GM19395 (cell line): ENCODE results near the gene CEACAM6.

Experiments used
- ATAC-seq: cut with Tn5 transposase; IDR thresholded peaks from one replicate; pipeline ENCODE4 v1.9.1; 2021; ENCODE audit warnings: mild to moderate bottlenecking, moderate library complexity; ENCODE audit not compliant: unreplicated experiment

Gene CEACAM6

DNA sequence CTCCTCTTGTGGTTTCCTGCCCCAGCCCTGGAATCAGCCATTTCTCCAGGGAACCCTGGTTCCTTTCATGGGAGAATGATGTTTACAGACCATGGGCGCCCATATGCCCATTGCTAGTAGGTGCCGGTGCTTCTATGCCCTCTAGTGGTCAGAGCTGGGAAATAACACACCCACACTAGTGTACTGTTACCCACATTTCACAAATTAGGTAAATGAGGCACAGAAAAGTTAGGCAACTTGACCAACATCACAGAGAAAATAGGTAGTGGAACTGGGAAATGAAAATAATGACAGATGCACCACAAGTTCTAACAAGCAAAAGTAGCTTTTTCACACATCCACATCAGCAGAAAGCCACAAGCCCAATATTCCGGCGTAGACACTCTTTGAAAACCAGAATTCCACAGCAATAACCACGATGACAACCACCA lies 39.7 kb downstream of the CEACAM6 start:
- no peak for ATAC-seq

DNA sequence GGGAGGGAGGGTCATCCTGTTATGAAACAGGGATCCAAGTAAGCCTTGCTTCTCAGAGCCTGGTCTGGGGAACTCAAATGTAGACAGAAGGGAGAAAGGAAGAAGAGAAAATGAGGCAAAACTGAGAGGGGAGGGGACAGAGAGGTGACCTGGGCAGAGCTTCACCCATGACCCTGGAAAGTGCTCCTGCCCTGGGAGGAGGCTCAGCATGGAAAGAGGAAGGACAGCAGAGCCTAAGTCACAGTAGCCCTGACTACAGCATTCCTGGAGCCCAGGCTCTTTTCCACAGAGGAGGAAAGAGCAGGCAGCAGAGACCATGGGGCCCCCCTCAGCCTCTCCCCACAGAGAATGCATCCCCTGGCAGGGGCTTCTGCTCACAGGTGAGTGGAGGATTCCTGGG lies 41.0 kb downstream of the CEACAM6 start, which contains the start of gene CEACAM3:
Gene CEACAM3, plus strand, starts transcription at position 226 of the 400 bp plus-strand sequence. Its CDS starts 91 bp downstream, at position 317.
- no peak for ATAC-seq

DNA sequence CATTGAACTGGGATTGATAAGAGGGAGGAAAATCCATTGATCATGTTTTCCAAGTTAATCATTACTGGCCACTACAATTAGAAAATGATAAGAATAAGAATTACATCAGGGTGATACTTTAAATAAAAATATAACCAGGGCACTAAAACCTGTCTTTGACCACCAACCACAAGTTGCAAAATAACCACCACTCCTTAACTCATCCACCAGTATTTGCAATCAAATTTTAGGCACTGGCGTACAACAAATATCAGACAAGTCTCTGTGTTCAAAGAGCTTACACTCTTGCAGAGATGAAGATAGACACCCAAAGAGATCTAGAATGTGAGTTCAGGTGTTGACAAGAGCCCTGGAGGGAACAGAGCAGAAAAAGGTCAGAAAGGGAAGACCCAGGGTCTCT lies 41.6 kb downstream of the CEACAM6 start:
- no peak for ATAC-seq

DNA sequence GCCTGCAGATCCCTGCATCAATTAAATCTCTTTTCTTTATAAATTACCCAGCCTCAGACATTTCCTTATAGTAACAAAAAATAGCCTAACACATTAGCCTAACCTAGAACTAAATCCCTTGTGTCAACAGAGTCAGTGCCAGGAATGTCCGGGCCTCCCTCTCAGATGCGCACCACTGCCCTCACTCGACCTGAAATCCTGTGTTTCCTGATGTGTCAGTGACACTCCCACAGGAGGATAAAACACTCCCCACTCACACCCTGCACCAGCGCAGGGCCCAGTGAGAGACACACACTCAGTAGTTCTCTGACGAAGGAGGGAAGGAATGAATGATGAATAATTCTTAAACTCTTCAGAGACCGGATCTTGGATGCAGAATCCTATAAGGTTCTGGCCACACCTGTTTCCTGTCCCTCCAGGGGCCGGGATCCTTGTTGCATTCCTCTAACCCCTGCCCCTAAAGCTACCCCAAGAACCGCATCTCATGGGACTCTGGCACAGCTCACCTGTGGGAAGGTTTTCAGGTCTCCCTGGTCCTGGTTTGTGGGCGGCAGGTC lies 44.2 kb downstream of the CEACAM6 start:
- ATAC-seq = no peak

DNA sequence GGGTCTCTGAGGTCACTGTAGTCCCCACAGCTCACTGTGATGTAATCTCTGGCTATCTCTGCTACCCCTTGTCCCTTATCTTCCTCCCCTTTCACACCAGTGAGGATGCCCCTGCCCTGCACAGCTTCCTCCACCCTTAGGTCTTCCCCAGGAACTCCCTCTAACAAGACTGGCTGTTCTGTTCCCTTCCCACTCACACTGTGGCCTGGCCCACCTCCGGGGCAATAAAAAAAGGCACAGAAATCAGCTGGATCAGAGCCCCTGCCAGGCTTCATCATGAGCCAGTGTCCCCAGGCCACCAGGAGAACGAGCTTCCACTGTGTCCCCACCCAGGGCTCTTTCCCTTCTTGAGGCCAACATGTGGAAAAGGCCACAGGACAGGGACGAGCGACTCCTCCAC lies 45.7 kb downstream of the CEACAM6 start:
- no peak for ATAC-seq

DNA sequence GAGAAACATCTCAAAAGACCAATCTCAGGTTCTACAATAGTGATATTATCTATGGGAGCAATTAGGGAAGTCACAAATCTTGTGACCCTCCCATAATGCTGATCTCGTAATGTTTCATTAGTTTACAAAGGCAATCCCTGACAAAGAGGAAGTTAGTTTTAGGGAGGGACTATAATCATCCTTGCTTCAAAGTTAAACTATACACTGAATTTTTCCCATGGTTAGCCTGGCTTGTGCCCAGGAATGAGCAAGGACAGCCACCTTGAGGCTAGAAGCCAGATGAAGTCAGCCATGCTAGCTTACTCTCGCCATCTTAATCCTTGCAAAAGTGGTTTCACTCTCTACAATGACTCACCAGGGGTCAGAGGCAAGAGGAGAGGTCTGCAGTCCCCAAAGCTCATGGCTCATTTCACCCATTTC lies 46.5 kb downstream of the CEACAM6 start:
- ATAC-seq = no peak

DNA sequence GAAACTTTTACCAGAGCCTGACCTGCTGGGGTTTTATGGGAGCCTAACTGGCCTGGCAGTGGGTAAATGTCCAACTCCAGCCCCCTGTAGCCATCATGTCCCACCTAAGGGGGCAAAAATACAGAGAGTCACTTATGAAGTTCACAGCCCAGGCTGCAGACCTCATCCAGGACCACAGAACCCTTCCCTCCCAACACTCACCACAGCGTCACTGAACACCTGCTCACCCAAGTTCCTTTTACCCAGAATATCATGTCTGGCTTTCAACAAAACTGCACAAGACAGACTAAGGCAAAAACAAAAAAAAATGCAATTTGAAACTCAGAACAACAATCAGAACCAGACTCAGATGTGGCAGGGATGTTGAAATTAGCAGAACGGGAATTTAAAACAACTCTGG lies 47.4 kb downstream of the CEACAM6 start:
- no peak for ATAC-seq

DNA sequence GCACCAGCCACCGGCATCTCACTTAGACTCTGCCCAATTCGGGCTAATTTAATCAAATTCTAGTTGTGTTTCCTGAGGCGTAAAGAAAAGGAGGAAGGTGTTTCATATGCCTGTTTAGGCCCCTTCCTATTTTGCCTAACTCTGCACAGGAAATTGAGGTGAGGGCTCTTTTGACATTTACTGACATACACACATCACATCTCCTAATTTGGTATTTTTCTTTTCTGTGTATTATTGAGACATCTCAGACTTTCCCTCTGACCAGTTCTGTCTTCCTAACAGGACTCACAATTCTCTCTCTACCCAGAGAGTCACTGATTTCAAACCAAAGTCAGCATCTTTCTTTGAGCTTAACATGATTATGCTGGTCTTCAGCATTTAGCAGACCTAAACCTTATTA lies 49.0 kb downstream of the CEACAM6 start:
- ATAC-seq = no peak

DNA sequence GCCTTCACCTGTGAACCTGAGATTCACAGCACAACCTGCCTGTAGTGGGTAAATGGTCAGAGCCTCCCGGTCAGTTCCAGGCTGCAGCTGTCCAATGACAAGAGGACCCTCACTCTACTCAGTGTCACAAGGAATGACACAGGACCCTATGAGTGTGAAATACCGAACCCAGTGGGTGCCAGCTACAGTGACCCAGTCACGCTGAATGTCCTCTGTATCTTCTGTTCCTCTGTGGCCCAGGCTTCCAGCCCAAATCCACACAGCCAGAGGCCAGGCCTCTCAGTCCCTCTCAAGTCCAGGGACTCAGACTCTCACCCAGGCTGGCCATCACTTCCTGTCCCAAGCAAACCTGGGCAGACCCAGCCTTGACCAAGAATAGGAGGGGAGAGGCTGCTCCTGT lies 51.8 kb downstream of the CEACAM6 start:
- no peak for ATAC-seq

DNA sequence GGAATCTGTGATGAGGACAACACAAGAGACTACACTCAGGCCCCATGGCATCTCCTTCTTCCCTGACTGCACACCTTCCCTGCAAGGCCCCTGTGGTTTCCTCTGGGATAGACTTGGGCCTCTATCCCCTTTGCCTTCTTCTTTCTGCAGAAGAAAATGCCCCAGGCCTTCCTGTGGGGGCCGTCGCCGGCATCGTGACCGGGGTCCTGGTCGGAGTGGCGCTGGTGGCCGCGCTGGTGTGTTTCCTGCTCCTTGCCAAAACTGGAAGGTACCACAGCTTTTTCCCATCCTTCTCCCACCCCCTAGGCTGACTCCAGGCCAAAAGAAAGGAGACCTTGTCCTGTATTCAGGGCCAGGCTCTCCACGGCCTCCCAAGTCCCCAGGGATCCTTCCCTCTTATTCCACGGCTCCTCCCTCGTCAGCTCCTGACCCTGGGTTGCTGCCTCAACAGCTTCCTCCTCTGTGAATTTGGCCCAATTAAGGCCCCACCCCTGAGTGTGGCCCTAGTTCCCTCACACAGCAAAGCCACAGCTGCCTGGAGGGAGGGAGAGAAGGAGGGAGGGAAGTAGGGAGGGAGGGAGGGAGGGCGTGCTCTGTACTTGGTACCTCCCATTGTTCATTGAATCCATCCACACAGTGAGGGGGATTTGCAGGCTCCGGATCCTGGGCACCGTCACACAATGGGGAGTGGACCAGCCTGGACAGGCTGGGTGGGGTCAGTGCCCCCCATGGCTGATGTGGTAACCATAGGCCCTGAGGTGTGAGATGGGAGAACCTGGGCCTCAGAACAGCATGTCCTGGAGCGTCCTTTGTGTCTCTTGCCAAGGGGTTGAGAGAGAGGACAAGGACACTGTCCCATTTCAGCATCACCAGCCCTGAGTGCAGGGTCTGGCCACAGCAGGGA lies 53.6 kb downstream of the CEACAM6 start:
- no peak for ATAC-seq

DNA sequence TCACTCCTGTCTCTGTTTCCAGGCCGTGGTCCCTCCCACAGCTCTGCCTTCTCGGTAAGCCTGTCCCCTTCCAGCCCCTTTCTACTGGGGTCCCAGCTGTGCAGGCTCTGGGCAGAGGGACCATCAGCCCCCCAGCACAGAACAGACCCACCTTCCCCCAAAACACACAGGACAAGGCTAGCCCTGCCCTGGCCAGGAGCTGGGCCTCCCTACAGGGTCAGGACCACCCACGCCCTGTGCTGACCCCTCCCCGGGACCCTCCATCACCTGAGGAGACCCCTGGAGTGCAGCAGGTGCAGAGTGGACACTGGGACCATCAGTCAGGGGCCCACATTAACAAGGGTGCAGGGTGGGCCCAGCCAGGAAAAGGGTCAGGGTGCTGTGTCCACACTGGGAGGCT lies 55.0 kb downstream of the CEACAM6 start:
- no peak for ATAC-seq

DNA sequence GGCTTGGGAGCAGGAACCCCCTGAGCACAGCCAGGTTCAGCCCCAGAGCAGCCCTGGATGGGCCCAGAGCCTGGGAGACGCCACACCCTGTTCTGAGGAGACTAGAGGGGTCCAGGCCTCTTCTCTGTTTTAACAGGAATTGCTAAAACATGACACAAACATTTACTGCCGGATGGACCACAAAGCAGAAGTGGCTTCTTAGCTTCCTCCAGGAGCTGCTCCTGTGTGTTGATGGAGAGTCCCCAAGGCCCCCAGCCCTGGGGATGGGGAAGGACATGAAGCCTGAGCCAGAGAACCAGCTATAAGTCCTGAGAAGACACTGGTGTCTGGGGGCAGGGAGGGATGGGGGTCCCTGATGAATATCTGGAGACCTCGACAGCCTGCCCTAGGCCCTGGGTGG lies 55.7 kb downstream of the CEACAM6 start:
- ATAC-seq = no peak

DNA sequence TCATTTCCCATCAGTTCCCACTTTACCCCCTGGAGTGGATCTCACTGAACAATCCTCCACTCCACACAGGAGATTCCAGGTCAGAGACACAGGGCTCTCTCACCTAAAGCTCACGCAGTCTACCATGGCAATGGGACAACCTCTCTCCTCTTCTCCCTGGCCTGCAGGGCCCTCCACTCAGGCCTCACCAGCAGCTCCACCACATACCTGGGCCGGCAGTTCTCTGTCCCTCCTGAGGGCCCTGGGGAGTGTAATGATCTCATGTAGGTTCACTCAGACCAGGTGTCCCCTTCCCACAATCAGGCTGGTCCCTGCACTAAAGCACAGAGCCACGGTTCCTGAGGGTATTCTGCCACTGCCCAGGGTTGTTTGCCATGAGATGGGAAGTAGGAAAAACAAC lies 56.7 kb downstream of the CEACAM6 start:
- no peak for ATAC-seq

DNA sequence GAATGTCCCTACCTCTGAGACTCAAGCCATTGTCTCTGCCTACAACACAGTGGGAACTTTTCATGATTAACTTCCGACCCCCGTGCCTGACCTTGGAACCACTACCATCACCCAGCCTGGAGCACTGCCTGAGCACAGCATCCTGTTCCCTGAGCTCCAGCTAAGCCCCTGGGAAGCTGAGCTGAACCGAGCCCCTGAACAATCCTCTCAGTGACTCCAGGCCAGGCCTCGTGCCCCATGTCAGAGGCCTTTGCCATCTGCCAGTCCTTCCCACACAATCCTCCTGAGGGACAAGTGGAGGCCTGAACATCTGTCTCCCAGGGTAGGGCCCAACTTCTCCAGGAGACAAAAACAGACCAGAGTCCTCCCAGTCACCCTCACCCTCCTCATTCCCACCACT lies 58.6 kb downstream of the CEACAM6 start:
- no peak for ATAC-seq

DNA sequence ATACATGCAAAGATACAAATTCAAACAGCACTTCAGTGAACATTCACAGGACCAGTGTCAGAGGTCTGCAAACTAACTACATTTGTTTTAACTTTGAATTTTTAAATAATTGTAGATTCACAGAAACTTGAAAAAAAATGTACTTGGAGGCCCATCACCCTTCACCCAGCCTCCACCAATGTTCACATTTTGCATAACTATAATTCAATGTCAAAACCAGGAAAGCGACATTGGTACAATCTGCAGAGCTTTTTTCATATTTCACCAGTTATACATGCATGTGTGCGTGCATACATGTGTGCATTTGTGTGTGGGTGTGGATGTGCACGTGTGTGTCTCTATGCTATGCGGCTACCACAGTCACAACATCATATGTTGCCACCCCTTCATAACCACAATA lies 60.0 kb downstream of the CEACAM6 start:
- no peak for ATAC-seq

DNA sequence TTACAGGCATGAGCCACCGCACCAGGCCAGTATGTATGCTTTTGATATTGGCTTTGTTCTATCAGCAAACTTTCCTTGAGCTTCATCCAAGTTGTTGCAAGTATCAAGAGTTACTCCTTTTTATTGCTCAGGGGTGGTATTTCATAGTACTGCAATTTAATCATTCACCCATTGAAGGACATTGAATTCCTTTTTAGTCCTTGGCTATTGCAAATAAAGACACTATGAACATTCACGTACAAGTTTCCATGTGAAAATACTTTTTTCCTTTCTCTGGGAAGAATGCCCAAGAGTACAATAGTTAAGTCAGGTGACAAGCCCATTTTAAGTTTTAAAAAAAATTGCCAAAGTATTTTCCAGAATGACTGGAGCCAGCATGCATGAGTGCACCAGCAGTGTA lies 61.4 kb downstream of the CEACAM6 start:
- ATAC-seq = no peak

DNA sequence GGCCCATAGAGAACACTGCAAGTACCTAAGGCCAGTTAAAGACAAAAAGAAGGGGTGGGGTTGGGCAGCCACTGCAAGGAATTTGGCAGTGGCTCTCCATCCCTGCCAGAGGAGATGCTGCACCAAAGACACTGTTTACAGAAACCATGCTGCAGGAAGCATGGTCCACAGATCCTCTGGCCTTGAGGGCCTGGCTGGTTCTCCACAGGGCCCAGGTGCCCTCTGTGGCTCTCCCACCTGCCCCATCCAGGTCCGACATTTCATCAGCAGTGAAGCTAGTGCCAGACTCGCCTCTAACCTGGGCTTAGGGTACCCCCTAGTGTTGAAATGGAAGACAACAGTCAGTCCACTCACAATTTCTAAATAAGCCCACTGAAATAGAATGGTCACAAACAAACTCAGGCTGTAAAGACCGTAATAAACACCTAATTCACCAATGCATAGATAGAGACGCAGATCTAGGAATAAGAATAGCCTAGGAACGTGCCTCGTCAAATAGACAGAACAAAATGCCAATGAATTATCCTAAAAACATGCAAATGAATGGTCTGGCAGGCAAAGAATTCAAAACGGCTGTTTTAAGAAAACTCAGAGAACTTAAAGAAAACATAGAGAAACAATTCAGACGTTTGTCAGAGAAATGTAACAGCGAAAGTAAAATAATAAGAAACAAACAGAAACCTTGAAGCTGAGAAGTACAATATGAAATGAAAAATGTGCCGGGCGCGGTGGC lies 65.8 kb downstream of the CEACAM6 start:
- no peak for ATAC-seq
